ENCODE data around the gene PHOX2A.

DNA sequence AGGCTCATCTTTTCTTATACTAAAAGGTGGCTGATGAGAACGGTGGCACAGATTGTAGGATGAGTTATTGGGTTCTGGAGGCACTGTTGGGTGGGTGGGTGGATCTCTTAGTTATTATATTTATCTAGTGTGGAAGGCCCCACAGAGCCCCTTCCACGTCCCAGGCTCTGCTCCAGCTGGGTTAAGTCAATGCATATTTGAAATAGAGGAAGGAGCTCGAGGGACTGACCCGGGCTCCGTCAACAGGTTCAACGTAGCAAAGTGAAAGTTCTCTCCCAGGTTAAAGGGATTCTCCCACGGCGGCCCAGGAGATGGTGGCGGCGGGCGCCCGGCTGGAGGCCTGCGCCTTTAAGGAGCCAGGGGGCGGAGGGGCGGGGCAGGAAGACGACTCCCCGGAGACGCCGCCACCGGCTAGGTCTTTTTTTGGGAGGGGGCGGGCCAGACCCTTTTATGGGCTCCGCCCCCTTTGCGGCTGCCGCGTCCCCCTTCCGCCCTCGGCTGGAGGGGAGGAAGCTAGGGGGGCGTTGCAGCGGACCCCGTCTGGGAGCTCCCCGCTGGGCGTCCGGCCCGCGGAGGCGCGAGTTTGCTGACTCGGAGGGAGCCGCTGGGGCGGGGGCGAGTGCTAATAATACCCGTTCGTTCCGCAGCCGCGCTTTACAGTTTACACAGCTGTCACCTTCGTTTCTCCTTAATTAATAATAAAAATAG, 20.9 kb downstream of the PHOX2A start:
- TF ChIP-seq POLR2A (IDR thresholded peaks at IDR 0.05; ENCODE audit: low read depth, low read length): no peak; the same call in 1 of the 2 replicates
- no peak for TF ChIP-seq POLR2AphosphoS5 (IDR thresholded peaks at IDR 0.05; ENCODE audit: low read depth, low read length)
- no peak for TF ChIP-seq TAF1 (IDR thresholded peaks at IDR 0.05; ENCODE audit: low read depth, low read length)
- TF ChIP-seq SPI1 (IDR thresholded peaks at IDR 0.05; ENCODE audit: low read depth, low read length): 0 out of 2 replicates have a peak, but pooled peaks have one; percentile 14

All from GM12891 (cell line).